H9 (cell line): ENCODE data around the gene PTGDR2. TPM values are rescaled to one million over a fixed set of nuclear protein-coding genes. Genes with fewer than 3 reads are reported as not detected.

Experiments
- DNase-seq: peaks from one replicate; pipeline ENCODE4 v3.0.0-alpha.2; 2017
- H2AFZ ChIP-seq: one replicate; pipeline ENCODE4 v1.6.1; 2013; ENCODE audit warnings: mild to moderate bottlenecking, low read length, control low read depth, moderate library complexity
- H2AK5ac ChIP-seq: 2 replicates; pipeline ENCODE4 v1.6.1; 2013; ENCODE audit warnings: low read length, control low read depth, mixed read lengths; ENCODE audit not compliant: insufficient read length
- H2BK120ac ChIP-seq: one replicate; pipeline ENCODE4 v1.6.1; 2013; ENCODE audit warnings: low read depth, mild to moderate bottlenecking, low read length, control low read depth, inconsistent platforms; ENCODE audit not compliant: poor library complexity, severe bottlenecking
- H2BK12ac ChIP-seq: 2 replicates; pipeline ENCODE4 v1.6.1; 2013; ENCODE audit warnings: low read length, control low read depth, mixed read lengths, low read depth; ENCODE audit not compliant: insufficient read length
- H2BK15ac ChIP-seq: 2 replicates; pipeline ENCODE4 v1.6.1; 2013; ENCODE audit warnings: low read depth, low read length, control low read depth
- H2BK20ac ChIP-seq: one replicate; pipeline ENCODE4 v1.6.1; 2013; ENCODE audit warnings: low read depth, mild to moderate bottlenecking, low read length, control low read depth, inconsistent platforms; ENCODE audit not compliant: poor library complexity, severe bottlenecking
- H2BK5ac ChIP-seq: 2 replicates; pipeline ENCODE4 v1.6.1; 2013; ENCODE audit warnings: low read length, control low read depth, mixed read lengths; ENCODE audit not compliant: insufficient read length
- H3K14ac ChIP-seq: 2 replicates; pipeline ENCODE4 v1.6.1; 2013; ENCODE audit warnings: low read length, control low read depth; ENCODE audit not compliant: insufficient read depth
- H3K18ac ChIP-seq: 2 replicates; pipeline ENCODE4 v1.6.1; 2013; ENCODE audit warnings: low read depth, mild to moderate bottlenecking, mixed read lengths, low read length, control low read depth; ENCODE audit not compliant: insufficient read length
- H3K23ac ChIP-seq: 2 replicates; pipeline ENCODE4 v1.6.1; 2013; ENCODE audit warnings: low read length, control low read depth, mixed read lengths, low read depth; ENCODE audit not compliant: insufficient read length
- H3K23me2 ChIP-seq: 2 replicates; pipeline ENCODE4 v1.6.1; 2013; ENCODE audit warnings: low read depth, mild to moderate bottlenecking, mixed read lengths, low read length, control low read depth; ENCODE audit not compliant: insufficient read length, poor library complexity, severe bottlenecking
- H3K27ac ChIP-seq: 2 replicates; pipeline ENCODE4 v1.5.1; 2013; ENCODE audit warnings: low read length, control low read depth, mixed read lengths, low read depth; ENCODE audit not compliant: insufficient read length
- H3K27me3 ChIP-seq: 2 replicates; pipeline ENCODE4 v1.6.1; 2013; ENCODE audit warnings: low read length, control low read depth, inconsistent platforms; ENCODE audit not compliant: insufficient read depth
- H3K4ac ChIP-seq: 2 replicates; pipeline ENCODE4 v1.6.1; 2013; ENCODE audit warnings: low read depth, mild to moderate bottlenecking, control low read depth, inconsistent platforms, low read length, moderate library complexity
- H3K4me1 ChIP-seq: 2 replicates; pipeline ENCODE4 v1.6.1; 2013; ENCODE audit warnings: low read length, control low read depth, inconsistent platforms; ENCODE audit not compliant: insufficient read depth
- H3K4me2 ChIP-seq: 2 replicates; pipeline ENCODE4 v1.6.1; 2013; ENCODE audit warnings: low read length, control low read depth, mixed read lengths; ENCODE audit not compliant: insufficient read length, insufficient read depth
- H3K56ac ChIP-seq: 2 replicates; pipeline ENCODE4 v1.6.1; 2013; ENCODE audit warnings: low read depth, mild to moderate bottlenecking, mixed read lengths, low read length, control low read depth; ENCODE audit not compliant: insufficient read length
- H3K79me1 ChIP-seq: 2 replicates; pipeline ENCODE4 v1.6.1; 2013; ENCODE audit warnings: low read depth, mild to moderate bottlenecking, moderate library complexity, low read length, control low read depth, inconsistent platforms; ENCODE audit not compliant: insufficient read depth, poor library complexity, severe bottlenecking
- H3K79me2 ChIP-seq: 2 replicates; pipeline ENCODE4 v1.6.1; 2013; ENCODE audit warnings: low read length, control low read depth, inconsistent platforms; ENCODE audit not compliant: insufficient read depth
- H3K9ac ChIP-seq: 2 replicates; pipeline ENCODE4 v1.6.1; 2013; ENCODE audit warnings: low read length, control low read depth, mixed read lengths; ENCODE audit not compliant: insufficient read length; ENCODE audit errors: extremely low read depth
- H3K9me3 ChIP-seq: one replicate; pipeline ENCODE4 v1.6.1; 2013; ENCODE audit warnings: low read depth, low read length, inconsistent platforms; ENCODE audit not compliant: control insufficient read depth
- H3T11ph ChIP-seq: one replicate; pipeline ENCODE4 v1.6.1; 2013; ENCODE audit warnings: mild to moderate bottlenecking, low read length, control low read depth, inconsistent platforms
- H4K20me1 ChIP-seq: one replicate; pipeline ENCODE4 v1.6.1; 2013; ENCODE audit not compliant: control insufficient read depth, insufficient read length, insufficient read depth
- H4K5ac ChIP-seq: 2 replicates; pipeline ENCODE4 v1.6.1; 2013; ENCODE audit warnings: low read depth, mild to moderate bottlenecking, mixed read lengths, low read length, control low read depth; ENCODE audit not compliant: insufficient read length
- H4K8ac ChIP-seq: replicated peaks from 2 replicates; pipeline ENCODE4 v1.6.1; 2013; ENCODE audit warnings: low read length, control low read depth, mixed read lengths, low read depth; ENCODE audit not compliant: insufficient read length
- H4K91ac ChIP-seq: 2 replicates; pipeline ENCODE4 v1.6.1; 2013; ENCODE audit warnings: low read depth, mild to moderate bottlenecking, moderate library complexity, mixed read lengths, low read length, control low read depth; ENCODE audit not compliant: insufficient read length
- H3K27ac Mint-ChIP-seq, 3 experiments: 2 replicates in 2 of 3; 3 replicates in 1 of 3; pipeline ENCODE4 v1.8.0; 2020 to 2021; ENCODE audit warnings: mixed read lengths in 3 of 3, mild to moderate bottlenecking in 1 of 3, moderate library complexity in 1 of 3
- H3K27me3 Mint-ChIP-seq: 2 replicates; pipeline ENCODE4 v1.8.0; 2021; ENCODE audit warnings: low read depth, mild to moderate bottlenecking, moderate library complexity, mixed read lengths
- H3K36me3 Mint-ChIP-seq, 3 experiments: 2 replicates in 2 of 3; 3 replicates in 1 of 3; pipeline ENCODE4 v1.8.0; 2020 to 2021; ENCODE audit warnings: low read depth in 3 of 3, mixed read lengths in 3 of 3; ENCODE audit not compliant: insufficient read depth in 1 of 3
- H3K4me1 Mint-ChIP-seq, 2 experiments: 2 replicates each; pipeline ENCODE4 v1.8.0; 2020; ENCODE audit warnings: mixed read lengths in 2 of 2
- H3K4me3 Mint-ChIP-seq, 2 experiments: 2 replicates in 1 of 2; 3 replicates in 1 of 2; pipeline ENCODE4 v1.8.0; 2020 to 2021; ENCODE audit warnings: mild to moderate bottlenecking in 2 of 2, mixed read lengths in 2 of 2, moderate library complexity in 1 of 2
- H3K9me3 Mint-ChIP-seq, 2 experiments: 2 replicates in 1 of 2; 3 replicates in 1 of 2; pipeline ENCODE4 v1.8.0; 2020; ENCODE audit warnings: mild to moderate bottlenecking in 2 of 2, mixed read lengths in 2 of 2, moderate library complexity in 1 of 2
- CTCF ChIP-seq: fragments of 200-600 bp; sonication (generic); conservative IDR thresholded peaks from 3 replicates; pipeline ENCODE4 v1.8.0; 2021; ENCODE audit warnings: antibody characterized with exemption, mild to moderate bottlenecking
- WGBS: extraction: QIAGEN DNeasy Blood & Tissue Kit; methylation state at CpG from one replicate; pipeline ENCODE4 v1.1.7; 2013; ENCODE audit warnings: missing lambda C conversion rate, low lambda C conversion rate, mixed read lengths; ENCODE audit not compliant: insufficient read length; ENCODE audit errors: extremely low coverage; 5-methylcytosine and 5-hydroxymethylcytosine counted together
- total RNA-seq: library from RNA; stranded (reverse); gene quantifications from 2 replicates; pipeline ENCODE4 v1.2.1, GENCODE V29; 2021

PTGDR2 gene
- total RNA-seq, 1 experiment from 2014 or later: not detected

DNA sequence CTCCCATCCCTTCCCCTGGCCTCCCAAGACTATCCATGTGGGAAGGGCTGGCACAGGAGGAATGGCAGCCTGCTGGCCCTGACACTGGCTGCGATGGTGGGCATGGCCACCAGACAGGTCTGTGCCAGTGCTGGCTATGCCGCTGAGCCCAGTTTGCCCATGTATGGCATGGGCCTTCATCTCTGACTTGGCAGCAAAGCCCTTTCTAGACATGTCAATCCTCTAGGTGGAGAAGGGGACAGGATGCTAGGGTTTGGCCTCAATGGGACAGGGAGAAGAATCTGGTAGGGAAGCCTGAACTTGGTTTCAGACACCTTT lies 20.4 kb upstream of the PTGDR2 start:
- Histone ChIP-seq H4K8ac (no peak overlapping the region), H3K56ac (no peak overlapping the region), H3K18ac (no peak overlapping the region), H4K5ac (no peak overlapping the region), H3K9me3 (no peaks in the 10 kb centered on the region), H2BK12ac (no peak overlapping the region), H3K79me2 (no peaks in the 10 kb centered on the region), H2AK5ac (no peak overlapping the region), H2AFZ (no peak overlapping the region), H3K14ac (no peak overlapping the region), H3K4me2 (no peak overlapping the region), H4K91ac (no peak overlapping the region), H3K27me3 (no peaks in the 10 kb centered on the region), H2BK20ac (no peak overlapping the region), H4K20me1 (peaks cover 2% of the 10 kb centered on the region), H2BK5ac (no peak overlapping the region), H3K79me1 (no peaks in the 10 kb centered on the region), H3K23me2 (no peaks in the 10 kb centered on the region), H3T11ph (no peak overlapping the region), H3K27ac (no peak overlapping the region), H3K23ac (no peak overlapping the region), H2BK120ac (no peak overlapping the region), H3K9ac (no peak overlapping the region), H3K4ac (no peak overlapping the region), H2BK15ac (no peak overlapping the region), H3K4me1 (peaks cover 2% of the 10 kb centered on the region; the same call in 1 of the 2 replicates)
- H3K4me1 Mint-ChIP-seq: peaks cover 8 to 9% of the 10 kb centered on the region in 2 experiments
- DNase-seq: no peak
- no peaks in the 10 kb centered on the region for H3K9me3 Mint-ChIP-seq
- H3K27ac Mint-ChIP-seq: no peak overlapping the region
- no peak for TF ChIP-seq CTCF
- WGBS: no CpG with 5 or more reads among the region's 2 CpGs
- no peaks in the 10 kb centered on the region; the same call in 1 of the 2 replicates for H3K27me3 Mint-ChIP-seq
- no peak overlapping the region for H3K4me3 Mint-ChIP-seq
- peaks cover 0 to 16% (median 2%) of the 10 kb centered on the region in 3 experiments; a peak in 3 of 7 replicates for H3K36me3 Mint-ChIP-seq
